Measurements from ENCODE around the gene HOXC9. TPM values are rescaled to one million over a fixed set of nuclear protein-coding genes. Genes with fewer than 3 reads are reported as not detected.
A peak's percentile ranks its signal among the peaks of the same experiment; 100 is the strongest.

Gene HOXC9
- total and polyA plus RNA-seq, 9 of the 15 experiments (the other 6 are each of a cell fraction or from before 2014, with no cell fraction given) = 1.1 to 10.5 (median 9.3) TPM

GRCh38 chr12:54002915-54003389 lies 3.0 kb downstream of the HOXC9 start:
- 91% methylated on average over 18 of the region's 19 CpGs for WGBS (ENCODE audit: insufficient coverage, low coverage, missing lambda C conversion rate)
- no peaks in the 10 kb centered on the region for H3K9me3 ChIP-seq (replicated peaks; ENCODE audit: control insufficient read depth, insufficient read depth, low read depth, low read length)
- no peaks in the 10 kb centered on the region for H3K9me1 ChIP-seq (ENCODE audit: control insufficient read depth, insufficient read depth, low read length)
- H3K36me3 ChIP-seq (ENCODE audit: control insufficient read depth, insufficient read depth, low read length) = no peaks in the 10 kb centered on the region
- intact Hi-C loops (cut with micrococcal nuclease) (no loop called here), in situ Hi-C loops (cut with MboI) (no loop called here)
- ChIA-PET CTCF (ENCODE audit: low intra/inter-chr PET ratio) (interaction anchor here (0.6 to 2.7 kb wide), 2 partner anchors 17 to 64 kb away, joined by 5 to 26 read pairs; partner anchors contain the start of gene HOXC10), POLR2A (interaction anchor here (0.6 to 1.4 kb wide), 4 partner anchors 10 to 36 kb away, joined by 3 to 4 read pairs (median 3); no protein-coding TSS in a partner anchor)
- no peak for ATAC-seq
- no peak overlapping the region for H3K27ac ChIP-seq (ENCODE audit: extremely low read depth, low read depth, low read length)
- 0 out of 4 replicates have a peak overlapping the region, but pooled peaks of 1 of the 2 experiments have one; percentile 14 for H3K9ac ChIP-seq (ENCODE audit: insufficient read depth in 1 of 2, low read depth in 2 of 2, low read length in 2 of 2)
- no peak overlapping the region for H2AFZ ChIP-seq (ENCODE audit: low read depth, low read length)
- BruUV-seq (replicated peaks) = no TSS peak
- no peak overlapping the region for H3K4me3 ChIP-seq
- no peaks in the 10 kb centered on the region for H3K27me3 ChIP-seq (ENCODE audit: control insufficient read depth in 2 of 2, insufficient read depth in 2 of 2, low read length in 2 of 2)
- H4K20me1 ChIP-seq (replicated peaks; ENCODE audit: control insufficient read depth, insufficient read depth, low read length) = no peaks in the 10 kb centered on the region; the same call in 1 of the 2 replicates
- DNase-seq (ENCODE audit: extremely low read depth in 1 of 4, low spot score in 3 of 4) = no peak
- FAIRE-seq = no peak
- peaks cover 21% of the 10 kb centered on the region for H3K79me2 ChIP-seq (ENCODE audit: control insufficient read depth, insufficient read depth, low read length)
- H3K4me2 ChIP-seq (ENCODE audit: insufficient read depth, low read length) = no peak overlapping the region
- H3K4me1 ChIP-seq (replicated peaks in 1 of 2; ENCODE audit: control insufficient read depth in 2 of 2, insufficient read depth in 2 of 2, low read length in 2 of 2) = peaks cover 34 to 66% of the 10 kb centered on the region in 2 experiments
- TF ChIP-seq RAD21 (CRISPR knock-in tag; conservative IDR thresholded peaks at IDR 0.05 in 1 of 2, IDR thresholded peaks at IDR 0.05 in 1 of 2) (no peak), KLF13 (tag; IDR thresholded peaks at IDR 0.05; ENCODE audit: borderline replicate concordance, low read depth) (no peak), HOXB6 (CRISPR knock-in tag; IDR thresholded peaks at IDR 0.05; ENCODE audit: borderline replicate concordance) (no peak), TCF3 (CRISPR knock-in tag; IDR thresholded peaks at IDR 0.05) (no peak), TCF7 (IDR thresholded peaks at IDR 0.05; ENCODE audit: borderline replicate concordance) (no peak)
